B cell (primary cell): ENCODE measurements around the gene SYNGR3. TPM values are rescaled to one million over a fixed set of nuclear protein-coding genes. Genes with fewer than 3 reads are reported as not detected.

Source experiments
- ATAC-seq: fragments of 200-7000 bp; cut with Tn5 transposase; one replicate; pipeline ENCODE4 v1.10.0; 2021; ENCODE audit warnings: low read depth, mild to moderate bottlenecking, moderate number of reproducible peaks, moderate library complexity
- CTCF ChIA-PET: fragments of 350-600 bp; sonication (Branson Sonifier 250); formaldehyde crosslinking; loops from one replicate; lab custom pipeline; 2021; ENCODE audit warnings: antibody characterized with exemption, inconsistent platforms; lab: Charles Lee
- POLR2A ChIA-PET: fragments of 350-600 bp; sonication (Branson Sonifier 250); formaldehyde crosslinking; loops from one replicate; lab custom pipeline; 2021; ENCODE audit warnings: antibody characterized with exemption; lab: Charles Lee
- DNase-seq: peaks from one replicate; pipeline ENCODE4 v3.0.0; 2013
- H2AFZ ChIP-seq: 2 replicates; pipeline ENCODE4 v1.6.1; 2012; ENCODE audit warnings: mild to moderate bottlenecking, low read depth, low read length; ENCODE audit not compliant: insufficient read depth, poor library complexity, severe bottlenecking
- H3K27ac ChIP-seq, 2 donors: 1 replicate in 1 of 2; 2 replicates in 1 of 2; pipeline ENCODE4 v1.5.1; 2012 to 2013; ENCODE audit warnings: low read length in 2 of 2, mild to moderate bottlenecking in 2 of 2, moderate library complexity in 1 of 2
- H3K27me3 ChIP-seq, 4 experiments: fragments of 200-600 bp in 1 of 4; sonication (generic) in 1 of 4; replicated peaks in 1 of 4; 1 replicate in 2 of 4; 2 replicates in 2 of 4; pipeline versions ENCODE4 v1.6.1 to v1.7.0; 2013 to 2016; ENCODE audit warnings: low read length in 3 of 4, mild to moderate bottlenecking in 2 of 4, mixed read lengths in 1 of 4, moderate library complexity in 1 of 4; ENCODE audit not compliant: insufficient read depth in 4 of 4, control insufficient read depth in 3 of 4; ENCODE audit errors: control extremely low read depth in 1 of 4
- H3K36me3 ChIP-seq, 2 experiments: replicated peaks in 1 of 2; 1 replicate in 1 of 2; 2 replicates in 1 of 2; pipeline versions ENCODE4 v1.6.1 to v1.7.1; 2013; ENCODE audit warnings: low read length in 1 of 2; ENCODE audit not compliant: insufficient read depth in 2 of 2, control insufficient read depth in 1 of 2; ENCODE audit errors: control extremely low read depth in 1 of 2, extremely low read depth in 1 of 2
- H3K4me1 ChIP-seq, 2 donors: fragments of 200-600 bp in 1 of 2; sonication (generic) in 1 of 2; 1 replicate in 1 of 2; 2 replicates in 1 of 2; pipeline versions ENCODE4 v1.5.1 to v1.6.1; 2013 to 2017; ENCODE audit warnings: low read length in 2 of 2; ENCODE audit not compliant: control insufficient read depth in 2 of 2, insufficient read depth in 2 of 2
- H3K4me2 ChIP-seq: replicated peaks from 2 replicates; pipeline ENCODE3; 2012; ENCODE audit warnings: mild to moderate bottlenecking, low read depth, low read length; ENCODE audit not compliant: poor library complexity, severe bottlenecking
- H3K4me3 ChIP-seq, 5 experiments: fragments of 200-600 bp in 1 of 5; sonication (generic) in 1 of 5; 1 replicate in 3 of 5; 2 replicates in 2 of 5; pipeline versions ENCODE4 v1.5.1 to v1.7.0; 2011 to 2016; ENCODE audit warnings: low read length in 4 of 5, mild to moderate bottlenecking in 4 of 5, low read depth in 2 of 5, control low read depth in 1 of 5, moderate library complexity in 1 of 5; ENCODE audit not compliant: insufficient read depth in 1 of 5; ENCODE audit errors: control extremely low read depth in 1 of 5, extremely low read depth in 1 of 5
- H3K79me2 ChIP-seq: fragments of 200-600 bp; sonication (generic); one replicate; pipeline ENCODE4 v1.6.0; 2016; ENCODE audit warnings: low read length; ENCODE audit not compliant: control insufficient read depth, insufficient read depth
- H3K9ac ChIP-seq: fragments of 200-600 bp; sonication (generic); 2 replicates; pipeline ENCODE4 v1.6.1; 2017; ENCODE audit warnings: mild to moderate bottlenecking, low read length, moderate library complexity
- H3K9me3 ChIP-seq, 3 donors: one replicate each; pipeline versions ENCODE4 v1.6.1 to v1.7.1; 2013; ENCODE audit warnings: low read length in 2 of 3; ENCODE audit not compliant: control insufficient read depth in 2 of 3, insufficient read depth in 1 of 3; ENCODE audit errors: control extremely low read depth in 1 of 3
- H4K20me1 ChIP-seq: 2 replicates; pipeline ENCODE4 v1.6.0; 2012; ENCODE audit warnings: mild to moderate bottlenecking, low read length; ENCODE audit not compliant: insufficient read depth, control insufficient read depth, poor library complexity, severe bottlenecking
- H3K27ac Mint-ChIP-seq: one replicate; pipeline ENCODE4 v1.8.0; 2021; ENCODE audit warnings: mixed read lengths
- H3K27me3 Mint-ChIP-seq: one replicate; pipeline ENCODE4 v1.8.0; 2021; ENCODE audit warnings: mixed read lengths
- H3K4me1 Mint-ChIP-seq: one replicate; pipeline ENCODE4 v1.8.0; 2021; ENCODE audit warnings: mixed read lengths
- H3K4me3 Mint-ChIP-seq: one replicate; pipeline ENCODE4 v1.8.0; 2021; ENCODE audit warnings: mixed read lengths
- H3K9me3 Mint-ChIP-seq: one replicate; pipeline ENCODE4 v1.8.0; 2022; ENCODE audit warnings: mixed read lengths; ENCODE audit not compliant: insufficient read depth
- EZH2 ChIP-seq: IDR thresholded peaks from 2 replicates; pipeline ENCODE4 v1.6.1; 2012; ENCODE audit warnings: borderline replicate concordance, low read depth, mild to moderate bottlenecking, moderate library complexity, low read length; ENCODE audit not compliant: insufficient read depth, poor library complexity, severe bottlenecking
- WGBS: methylation state at CpG from one replicate; pipeline ENCODE4 v1.1.5; 2013; ENCODE audit warnings: missing lambda C conversion rate; ENCODE audit not compliant: insufficient coverage; 5-methylcytosine and 5-hydroxymethylcytosine counted together
- intact Hi-C: fragments of 100-400 bp; cut with micrococcal nuclease; formaldehyde crosslinking; loops from one replicate; pipeline ENCODE4 v1.10.0; 2022
- polyA plus RNA-seq: library from polyadenylated mRNA; depleted of rRNA; stranded (reverse); fragments of >200 nt; gene quantifications from 2 replicates; pipeline ENCODE4 v1.2.3, GENCODE V29; 2012
- total RNA-seq, 2 donors: library from RNA; stranded (reverse); fragments of 120-200 nt in 1 of 2; gene quantifications; 1 replicate in 1 of 2; 2 replicates in 1 of 2; pipeline versions ENCODE4 v1.2.3 to v1.2.4, GENCODE V29; 2013 to 2022
- TF ChIP-seq, protein P1 (sequence below): fragments of 200-600 bp; IDR thresholded peaks from one replicate; pipeline ENCODE4 v1.8.0; 2022; ENCODE audit warnings: antibody characterized with exemption, mild to moderate bottlenecking

SYNGR3 gene
- total and polyA plus RNA-seq, 2 donors (not counting 1 experiment from before 2014, with no cell fraction given): 19.5 to 19.8 TPM

- Mint-ChIP-seq H3K27ac (no peak overlapping the region), H3K9me3 (no peaks in the 10 kb centered on the region), H3K4me3 (peak overlapping the region; percentile 56), H3K4me1 (peaks cover 18% of the 10 kb centered on the region), H3K27me3 (peaks cover 17% of the 10 kb centered on the region)
- H3K4me1 ChIP-seq: peaks cover 24 to 26% of the 10 kb centered on the region in 2 donors
- H3K36me3 ChIP-seq: no peaks in the 10 kb centered on the region
- POLR2A ChIA-PET: no interaction called here
- peak overlapping the region; percentile 94 for H3K4me2 ChIP-seq
- CTCF ChIA-PET: interaction anchor here (0.6 to 4.7 kb wide), 4 partner anchors 22 to 128 kb away, joined by 3 to 35 read pairs (median 15); partner anchors contain the start of genes NTHL1, TRAF7 and TSC2
- no peak overlapping the region for H3K9ac ChIP-seq
- H2AFZ ChIP-seq: no peak overlapping the region
- H3K27ac ChIP-seq: no peak overlapping the region
- DNase-seq (no peak), ATAC-seq (no peak)
- H3K27me3 ChIP-seq: peaks cover 0 to 49% (median 19%) of the 10 kb centered on the region in 4 experiments
- intact Hi-C loops: loop anchor here (10.0 kb wide), 2 partner anchors 229 to 479 kb away; partner anchors contain the start of gene ECI1
- H3K79me2 ChIP-seq: no peaks in the 10 kb centered on the region
- WGBS: 94% methylated on average over 13 of the region's 16 CpGs
- H3K4me3 ChIP-seq: no peak overlapping the region
- TF ChIP-seq, protein P1, sequence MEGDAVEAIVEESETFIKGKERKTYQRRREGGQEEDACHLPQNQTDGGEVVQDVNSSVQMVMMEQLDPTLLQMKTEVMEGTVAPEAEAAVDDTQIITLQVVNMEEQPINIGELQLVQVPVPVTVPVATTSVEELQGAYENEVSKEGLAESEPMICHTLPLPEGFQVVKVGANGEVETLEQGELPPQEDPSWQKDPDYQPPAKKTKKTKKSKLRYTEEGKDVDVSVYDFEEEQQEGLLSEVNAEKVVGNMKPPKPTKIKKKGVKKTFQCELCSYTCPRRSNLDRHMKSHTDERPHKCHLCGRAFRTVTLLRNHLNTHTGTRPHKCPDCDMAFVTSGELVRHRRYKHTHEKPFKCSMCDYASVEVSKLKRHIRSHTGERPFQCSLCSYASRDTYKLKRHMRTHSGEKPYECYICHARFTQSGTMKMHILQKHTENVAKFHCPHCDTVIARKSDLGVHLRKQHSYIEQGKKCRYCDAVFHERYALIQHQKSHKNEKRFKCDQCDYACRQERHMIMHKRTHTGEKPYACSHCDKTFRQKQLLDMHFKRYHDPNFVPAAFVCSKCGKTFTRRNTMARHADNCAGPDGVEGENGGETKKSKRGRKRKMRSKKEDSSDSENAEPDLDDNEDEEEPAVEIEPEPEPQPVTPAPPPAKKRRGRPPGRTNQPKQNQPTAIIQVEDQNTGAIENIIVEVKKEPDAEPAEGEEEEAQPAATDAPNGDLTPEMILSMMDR: no peak
- no peak for TF ChIP-seq EZH2
- H4K20me1 ChIP-seq: no peaks in the 10 kb centered on the region
- no peaks in the 10 kb centered on the region for H3K9me3 ChIP-seq
Measured at GRCh38 chr16:2025878-2026460, 36.2 kb downstream of the SYNGR3 start.

GRCh38 chr16:2026461-2027023 is 36.8 kb downstream of the SYNGR3 start, which contains the start of gene NHERF2:
Gene NHERF2, plus strand, starts transcription at chr16:2026902. Its CDS starts 104 bp downstream, at chr16:2027006.
- WGBS: 12% methylated on average over 59 of the region's 59 CpGs
- Histone ChIP-seq H3K9ac (peak within 1 kb of the TSS; percentile 52), H3K27me3 (peaks cover 0 to 45% (median 19%) of the 10 kb centered on the region in 4 experiments), H3K4me1 (peaks cover 24 to 26% of the 10 kb centered on the region in 2 donors), H2AFZ (peak within 1 kb of the TSS; percentile 69), H3K9me3 (peaks cover 0 to 4% (median 0%) of the 10 kb centered on the region in 3 donors), H4K20me1 (no peaks in the 10 kb centered on the region), H3K79me2 (no peaks in the 10 kb centered on the region), H3K4me3 (peak within 1 kb of the TSS in 3 of 5 experiments; percentile 37 to 48 (median 44)), H3K36me3 (no peaks in the 10 kb centered on the region), H3K27ac (no peak within 1 kb of the TSS), H3K4me2 (peak within 1 kb of the TSS; percentile 94)
- H3K27me3 Mint-ChIP-seq: peaks cover 15% of the 10 kb centered on the region
- H3K4me3 Mint-ChIP-seq: peak within 1 kb of the TSS; percentile 85
- TF ChIP-seq EZH2: no peak
- TF ChIP-seq, protein P1: no peak
- H3K9me3 Mint-ChIP-seq: no peaks in the 10 kb centered on the region
- CTCF ChIA-PET: interaction anchor here (2.1 to 2.2 kb wide), 2 partner anchors 21 to 129 kb away, joined by 6 read pairs; partner anchors contain the start of genes NTHL1, TRAF7 and TSC2
- H3K27ac Mint-ChIP-seq: peak within 1 kb of the TSS; percentile 53
- ATAC-seq: peak; percentile 12
- H3K4me1 Mint-ChIP-seq: peaks cover 18% of the 10 kb centered on the region
- POLR2A ChIA-PET: no interaction called here
- intact Hi-C loops: loop anchor here (10.0 kb wide), 2 partner anchors 228 to 478 kb away; partner anchors contain the start of gene ECI1
- DNase-seq: peak; percentile 35
